B cell (primary cell): ENCODE measurements around the gene GP1BB. TPM values are rescaled to one million over a fixed set of nuclear protein-coding genes. Genes with fewer than 3 reads are reported as not detected.

Source experiments
- ATAC-seq: fragments of 200-7000 bp; cut with Tn5 transposase; one replicate; pipeline ENCODE4 v1.10.0; 2021; ENCODE audit warnings: low read depth, mild to moderate bottlenecking, moderate number of reproducible peaks, moderate library complexity
- CTCF ChIA-PET: fragments of 350-600 bp; sonication (Branson Sonifier 250); formaldehyde crosslinking; loops from one replicate; lab custom pipeline; 2021; ENCODE audit warnings: antibody characterized with exemption, inconsistent platforms; lab: Charles Lee
- POLR2A ChIA-PET: fragments of 350-600 bp; sonication (Branson Sonifier 250); formaldehyde crosslinking; loops from one replicate; lab custom pipeline; 2021; ENCODE audit warnings: antibody characterized with exemption; lab: Charles Lee
- DNase-seq: peaks from one replicate; pipeline ENCODE4 v3.0.0; 2013
- H2AFZ ChIP-seq: 2 replicates; pipeline ENCODE4 v1.6.1; 2012; ENCODE audit warnings: mild to moderate bottlenecking, low read depth, low read length; ENCODE audit not compliant: insufficient read depth, poor library complexity, severe bottlenecking
- H3K27ac ChIP-seq, 2 donors: 1 replicate in 1 of 2; 2 replicates in 1 of 2; pipeline ENCODE4 v1.5.1; 2012 to 2013; ENCODE audit warnings: low read length in 2 of 2, mild to moderate bottlenecking in 2 of 2, moderate library complexity in 1 of 2
- H3K27me3 ChIP-seq, 4 experiments: fragments of 200-600 bp in 1 of 4; sonication (generic) in 1 of 4; replicated peaks in 1 of 4; 1 replicate in 2 of 4; 2 replicates in 2 of 4; pipeline versions ENCODE4 v1.6.1 to v1.7.0; 2013 to 2016; ENCODE audit warnings: low read length in 3 of 4, mild to moderate bottlenecking in 2 of 4, mixed read lengths in 1 of 4, moderate library complexity in 1 of 4; ENCODE audit not compliant: insufficient read depth in 4 of 4, control insufficient read depth in 3 of 4; ENCODE audit errors: control extremely low read depth in 1 of 4
- H3K36me3 ChIP-seq, 2 experiments: replicated peaks in 1 of 2; 1 replicate in 1 of 2; 2 replicates in 1 of 2; pipeline versions ENCODE4 v1.6.1 to v1.7.1; 2013; ENCODE audit warnings: low read length in 1 of 2; ENCODE audit not compliant: insufficient read depth in 2 of 2, control insufficient read depth in 1 of 2; ENCODE audit errors: control extremely low read depth in 1 of 2, extremely low read depth in 1 of 2
- H3K4me1 ChIP-seq, 2 donors: fragments of 200-600 bp in 1 of 2; sonication (generic) in 1 of 2; 1 replicate in 1 of 2; 2 replicates in 1 of 2; pipeline versions ENCODE4 v1.5.1 to v1.6.1; 2013 to 2017; ENCODE audit warnings: low read length in 2 of 2; ENCODE audit not compliant: control insufficient read depth in 2 of 2, insufficient read depth in 2 of 2
- H3K4me2 ChIP-seq: replicated peaks from 2 replicates; pipeline ENCODE3; 2012; ENCODE audit warnings: mild to moderate bottlenecking, low read depth, low read length; ENCODE audit not compliant: poor library complexity, severe bottlenecking
- H3K4me3 ChIP-seq, 5 experiments: fragments of 200-600 bp in 1 of 5; sonication (generic) in 1 of 5; 1 replicate in 3 of 5; 2 replicates in 2 of 5; pipeline versions ENCODE4 v1.5.1 to v1.7.0; 2011 to 2016; ENCODE audit warnings: low read length in 4 of 5, mild to moderate bottlenecking in 4 of 5, low read depth in 2 of 5, control low read depth in 1 of 5, moderate library complexity in 1 of 5; ENCODE audit not compliant: insufficient read depth in 1 of 5; ENCODE audit errors: control extremely low read depth in 1 of 5, extremely low read depth in 1 of 5
- H3K79me2 ChIP-seq: fragments of 200-600 bp; sonication (generic); one replicate; pipeline ENCODE4 v1.6.0; 2016; ENCODE audit warnings: low read length; ENCODE audit not compliant: control insufficient read depth, insufficient read depth
- H3K9ac ChIP-seq: fragments of 200-600 bp; sonication (generic); 2 replicates; pipeline ENCODE4 v1.6.1; 2017; ENCODE audit warnings: mild to moderate bottlenecking, low read length, moderate library complexity
- H3K9me3 ChIP-seq, 3 donors: one replicate each; pipeline versions ENCODE4 v1.6.1 to v1.7.1; 2013; ENCODE audit warnings: low read length in 2 of 3; ENCODE audit not compliant: control insufficient read depth in 2 of 3, insufficient read depth in 1 of 3; ENCODE audit errors: control extremely low read depth in 1 of 3
- H4K20me1 ChIP-seq: 2 replicates; pipeline ENCODE4 v1.6.0; 2012; ENCODE audit warnings: mild to moderate bottlenecking, low read length; ENCODE audit not compliant: insufficient read depth, control insufficient read depth, poor library complexity, severe bottlenecking
- H3K27ac Mint-ChIP-seq: one replicate; pipeline ENCODE4 v1.8.0; 2021; ENCODE audit warnings: mixed read lengths
- H3K27me3 Mint-ChIP-seq: one replicate; pipeline ENCODE4 v1.8.0; 2021; ENCODE audit warnings: mixed read lengths
- H3K4me1 Mint-ChIP-seq: one replicate; pipeline ENCODE4 v1.8.0; 2021; ENCODE audit warnings: mixed read lengths
- H3K4me3 Mint-ChIP-seq: one replicate; pipeline ENCODE4 v1.8.0; 2021; ENCODE audit warnings: mixed read lengths
- H3K9me3 Mint-ChIP-seq: one replicate; pipeline ENCODE4 v1.8.0; 2022; ENCODE audit warnings: mixed read lengths; ENCODE audit not compliant: insufficient read depth
- EZH2 ChIP-seq: IDR thresholded peaks from 2 replicates; pipeline ENCODE4 v1.6.1; 2012; ENCODE audit warnings: borderline replicate concordance, low read depth, mild to moderate bottlenecking, moderate library complexity, low read length; ENCODE audit not compliant: insufficient read depth, poor library complexity, severe bottlenecking
- WGBS: methylation state at CpG from one replicate; pipeline ENCODE4 v1.1.5; 2013; ENCODE audit warnings: missing lambda C conversion rate; ENCODE audit not compliant: insufficient coverage; 5-methylcytosine and 5-hydroxymethylcytosine counted together
- intact Hi-C: fragments of 100-400 bp; cut with micrococcal nuclease; formaldehyde crosslinking; loops from one replicate; pipeline ENCODE4 v1.10.0; 2022
- polyA plus RNA-seq: library from polyadenylated mRNA; depleted of rRNA; stranded (reverse); fragments of >200 nt; gene quantifications from 2 replicates; pipeline ENCODE4 v1.2.3, GENCODE V29; 2012
- total RNA-seq, 2 donors: library from RNA; stranded (reverse); fragments of 120-200 nt in 1 of 2; gene quantifications; 1 replicate in 1 of 2; 2 replicates in 1 of 2; pipeline versions ENCODE4 v1.2.3 to v1.2.4, GENCODE V29; 2013 to 2022
- TF ChIP-seq, protein P1 (sequence below): fragments of 200-600 bp; IDR thresholded peaks from one replicate; pipeline ENCODE4 v1.8.0; 2022; ENCODE audit warnings: antibody characterized with exemption, mild to moderate bottlenecking

GP1BB gene
- total and polyA plus RNA-seq, 2 donors (not counting 1 experiment from before 2014, with no cell fraction given) = 0.31 TPM; not detected in 1

DNA sequence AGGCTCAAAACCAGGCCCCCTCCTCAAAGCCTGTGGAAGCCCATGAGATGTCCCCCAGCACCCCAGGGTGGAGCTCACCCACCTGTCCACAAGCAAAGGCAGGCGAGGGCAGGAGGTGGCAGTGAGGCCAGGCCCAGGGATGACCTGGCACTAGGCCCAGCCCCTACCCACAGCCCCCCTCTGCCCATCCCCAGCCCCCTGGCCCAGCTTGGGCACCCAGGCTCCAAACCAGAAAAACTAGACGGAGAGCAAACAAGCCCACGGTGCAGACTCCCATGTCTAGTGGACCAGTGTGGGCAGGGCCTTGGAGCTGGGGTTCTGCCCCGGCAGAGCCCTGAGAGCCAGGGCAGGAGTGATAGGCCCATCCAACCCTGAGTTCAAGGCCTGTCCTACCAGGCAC, 20.3 kb downstream of the GP1BB start:
- WGBS = 89% methylated on average over 4 of the region's 4 CpGs
- no peaks in the 10 kb centered on the region for H3K27me3 ChIP-seq
- Mint-ChIP-seq H3K27me3 (no peaks in the 10 kb centered on the region), H3K4me3 (no peak overlapping the region), H3K9me3 (no peaks in the 10 kb centered on the region), H3K4me1 (no peaks in the 10 kb centered on the region), H3K27ac (no peak overlapping the region)
- H4K20me1 ChIP-seq = no peaks in the 10 kb centered on the region
- DNase-seq (no peak), ATAC-seq (no peak)
- no peak overlapping the region for H3K4me2 ChIP-seq
- H3K79me2 ChIP-seq = no peaks in the 10 kb centered on the region
- no peaks in the 10 kb centered on the region for H3K4me1 ChIP-seq
- TF ChIP-seq, protein P1, sequence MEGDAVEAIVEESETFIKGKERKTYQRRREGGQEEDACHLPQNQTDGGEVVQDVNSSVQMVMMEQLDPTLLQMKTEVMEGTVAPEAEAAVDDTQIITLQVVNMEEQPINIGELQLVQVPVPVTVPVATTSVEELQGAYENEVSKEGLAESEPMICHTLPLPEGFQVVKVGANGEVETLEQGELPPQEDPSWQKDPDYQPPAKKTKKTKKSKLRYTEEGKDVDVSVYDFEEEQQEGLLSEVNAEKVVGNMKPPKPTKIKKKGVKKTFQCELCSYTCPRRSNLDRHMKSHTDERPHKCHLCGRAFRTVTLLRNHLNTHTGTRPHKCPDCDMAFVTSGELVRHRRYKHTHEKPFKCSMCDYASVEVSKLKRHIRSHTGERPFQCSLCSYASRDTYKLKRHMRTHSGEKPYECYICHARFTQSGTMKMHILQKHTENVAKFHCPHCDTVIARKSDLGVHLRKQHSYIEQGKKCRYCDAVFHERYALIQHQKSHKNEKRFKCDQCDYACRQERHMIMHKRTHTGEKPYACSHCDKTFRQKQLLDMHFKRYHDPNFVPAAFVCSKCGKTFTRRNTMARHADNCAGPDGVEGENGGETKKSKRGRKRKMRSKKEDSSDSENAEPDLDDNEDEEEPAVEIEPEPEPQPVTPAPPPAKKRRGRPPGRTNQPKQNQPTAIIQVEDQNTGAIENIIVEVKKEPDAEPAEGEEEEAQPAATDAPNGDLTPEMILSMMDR = no peak
- no peak for TF ChIP-seq EZH2
- H3K4me3 ChIP-seq = no peak overlapping the region
- no peak overlapping the region for H3K27ac ChIP-seq
- no peak overlapping the region for H3K9ac ChIP-seq
- no peaks in the 10 kb centered on the region for H3K9me3 ChIP-seq
- ChIA-PET CTCF (no interaction called here), POLR2A (no interaction called here)
- intact Hi-C loops = no loop called here
- H2AFZ ChIP-seq = no peak overlapping the region
- no peaks in the 10 kb centered on the region for H3K36me3 ChIP-seq

DNA sequence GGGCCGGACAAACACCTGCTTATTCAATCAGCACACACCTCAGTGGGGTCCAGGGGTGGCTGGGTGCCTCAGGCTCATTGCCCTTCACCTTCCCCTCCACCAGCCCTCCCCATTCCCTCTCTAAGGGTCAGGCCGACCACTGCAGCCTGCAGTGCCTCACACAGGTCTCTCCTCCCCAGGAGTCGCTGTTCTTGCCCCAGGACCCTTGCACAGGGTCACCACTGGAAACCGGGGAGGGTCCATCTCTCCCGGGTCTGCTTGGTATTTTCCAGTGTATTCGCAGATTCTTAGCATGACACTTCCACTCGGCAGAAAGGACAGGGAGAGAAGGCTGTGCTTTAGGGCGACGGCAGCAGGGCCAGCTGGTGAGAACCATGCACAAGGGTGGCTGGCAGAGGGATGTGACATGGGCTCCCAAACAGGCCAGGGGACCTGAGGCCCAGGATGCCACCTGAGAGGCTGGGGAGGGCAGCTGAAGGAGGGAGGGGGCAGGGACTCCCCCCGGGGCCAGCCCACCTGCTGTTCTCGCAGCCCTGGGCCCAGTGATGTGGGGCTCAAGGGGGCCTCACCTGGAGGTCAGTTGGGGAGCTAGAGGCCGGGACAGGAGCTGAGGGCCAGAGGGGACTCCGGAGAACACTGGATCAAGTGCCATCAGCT, 21.1 kb downstream of the GP1BB start:
- DNase-seq (no peak), ATAC-seq (no peak)
- H3K27me3 ChIP-seq = no peaks in the 10 kb centered on the region
- H3K9ac ChIP-seq = no peak overlapping the region
- no peak overlapping the region for H3K4me3 ChIP-seq
- H4K20me1 ChIP-seq = no peaks in the 10 kb centered on the region
- no peak overlapping the region for H3K4me3 Mint-ChIP-seq
- intact Hi-C loops = no loop called here
- no peaks in the 10 kb centered on the region for H3K36me3 ChIP-seq
- H3K27ac Mint-ChIP-seq = no peak overlapping the region
- no peak overlapping the region for H2AFZ ChIP-seq
- no peaks in the 10 kb centered on the region for H3K79me2 ChIP-seq
- no peak overlapping the region for H3K4me2 ChIP-seq
- H3K9me3 Mint-ChIP-seq = no peaks in the 10 kb centered on the region
- H3K9me3 ChIP-seq = no peaks in the 10 kb centered on the region
- POLR2A ChIA-PET = no interaction called here
- CTCF ChIA-PET = interaction anchor here (1.3 kb wide), 1 partner anchor 14 kb away, joined by 5 read pairs; no protein-coding TSS in a partner anchor
- no peak overlapping the region for H3K27ac ChIP-seq
- H3K27me3 Mint-ChIP-seq = peaks cover 4% of the 10 kb centered on the region
- no peak for TF ChIP-seq EZH2
- TF ChIP-seq, protein P1 = no peak
- WGBS = 90% methylated on average over 12 of the region's 13 CpGs
- H3K4me1 Mint-ChIP-seq = no peaks in the 10 kb centered on the region
- no peaks in the 10 kb centered on the region for H3K4me1 ChIP-seq
